ENCODE data around the gene ADAMTS2. TPM values are rescaled to one million over a fixed set of nuclear protein-coding genes. Genes with fewer than 3 reads are reported as not detected.

The ADAMTS2 gene
- polyA plus RNA-seq, 3 donors, result 0.74 to 2.3 TPM; not detected in 1

DNA sequence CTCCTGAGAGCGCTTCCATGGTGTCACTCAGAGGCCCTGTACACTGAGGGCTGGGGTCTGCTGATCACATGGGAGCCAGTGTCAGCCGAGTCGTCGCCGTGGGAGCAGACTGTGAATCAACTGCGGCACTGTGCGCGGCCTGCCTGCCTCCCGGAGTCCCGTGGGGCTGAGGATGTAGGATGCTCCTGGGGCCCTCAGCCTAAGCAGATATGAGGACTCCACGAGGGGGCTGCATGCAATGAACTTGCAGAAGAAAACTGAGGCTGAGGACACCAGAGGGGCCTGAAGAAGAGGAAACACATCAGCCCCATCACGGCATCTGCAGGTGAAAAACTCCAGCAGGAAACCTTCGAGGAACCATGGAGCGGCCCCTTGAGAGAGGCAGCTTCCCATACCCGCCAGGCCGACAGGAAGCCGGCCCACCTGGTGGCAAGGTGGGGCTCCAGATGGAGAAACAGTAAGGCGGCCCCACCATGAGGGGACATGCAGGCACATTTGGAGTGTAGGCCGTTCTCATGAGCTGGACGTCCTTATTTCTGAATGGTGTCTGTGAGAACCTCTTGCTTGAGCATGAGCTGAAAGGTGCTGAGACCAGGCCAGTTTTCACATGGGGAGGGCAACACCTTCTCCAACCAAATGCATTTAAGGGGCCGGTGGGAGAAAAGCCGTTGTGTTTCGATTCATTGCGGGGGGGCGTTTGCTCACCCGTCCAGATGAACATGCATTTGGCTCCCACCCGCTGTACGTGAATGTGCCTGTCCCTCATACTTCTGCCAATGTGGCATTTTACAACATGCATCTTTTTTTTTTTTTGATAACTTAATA is 35.2 kb upstream of the ADAMTS2 start:
- 91% methylated on average over 21 of the region's 28 CpGs for WGBS (ENCODE audit: insufficient coverage)
- no peaks in the 10 kb centered on the region for H3K4me1 ChIP-seq (ENCODE audit: control insufficient read depth in 1 of 2, insufficient read depth in 2 of 2, low read length in 2 of 2)
- no peak for DNase-seq
- no peak overlapping the region for H3K4me2 ChIP-seq (replicated peaks; ENCODE audit: extremely low read depth, low read length, poor library complexity, severe bottlenecking)
- Mint-ChIP-seq H3K27ac (no peak overlapping the region), H3K9me3 (peaks cover 0 to 9% (median 0%) of the 10 kb centered on the region in 7 donors), H3K36me3 (no peaks in the 10 kb centered on the region), H3K4me3 (no peak overlapping the region), H3K27me3 (ENCODE audit: low read depth in 3 of 3) (peaks cover 5 to 7% (median 6%) of the 10 kb centered on the region in 3 donors), H3K4me1 (no peaks in the 10 kb centered on the region)
- TF ChIP-seq, protein P1, sequence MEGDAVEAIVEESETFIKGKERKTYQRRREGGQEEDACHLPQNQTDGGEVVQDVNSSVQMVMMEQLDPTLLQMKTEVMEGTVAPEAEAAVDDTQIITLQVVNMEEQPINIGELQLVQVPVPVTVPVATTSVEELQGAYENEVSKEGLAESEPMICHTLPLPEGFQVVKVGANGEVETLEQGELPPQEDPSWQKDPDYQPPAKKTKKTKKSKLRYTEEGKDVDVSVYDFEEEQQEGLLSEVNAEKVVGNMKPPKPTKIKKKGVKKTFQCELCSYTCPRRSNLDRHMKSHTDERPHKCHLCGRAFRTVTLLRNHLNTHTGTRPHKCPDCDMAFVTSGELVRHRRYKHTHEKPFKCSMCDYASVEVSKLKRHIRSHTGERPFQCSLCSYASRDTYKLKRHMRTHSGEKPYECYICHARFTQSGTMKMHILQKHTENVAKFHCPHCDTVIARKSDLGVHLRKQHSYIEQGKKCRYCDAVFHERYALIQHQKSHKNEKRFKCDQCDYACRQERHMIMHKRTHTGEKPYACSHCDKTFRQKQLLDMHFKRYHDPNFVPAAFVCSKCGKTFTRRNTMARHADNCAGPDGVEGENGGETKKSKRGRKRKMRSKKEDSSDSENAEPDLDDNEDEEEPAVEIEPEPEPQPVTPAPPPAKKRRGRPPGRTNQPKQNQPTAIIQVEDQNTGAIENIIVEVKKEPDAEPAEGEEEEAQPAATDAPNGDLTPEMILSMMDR (IDR thresholded peaks at IDR 0.05), result no peak
- no peaks in the 10 kb centered on the region for H3K79me2 ChIP-seq (ENCODE audit: insufficient read depth, low read length)
- H2AFZ ChIP-seq (ENCODE audit: insufficient read depth, low read depth, low read length, poor library complexity, severe bottlenecking), result no peak overlapping the region
- H3K27ac ChIP-seq (ENCODE audit: low read depth in 1 of 2, low read length in 2 of 2), result no peak overlapping the region
- no peak overlapping the region for H3K9ac ChIP-seq (ENCODE audit: insufficient read depth, low read length, poor library complexity, severe bottlenecking)
- no peaks in the 10 kb centered on the region for H4K20me1 ChIP-seq (ENCODE audit: insufficient read depth, low read length)
- H3K27me3 ChIP-seq (ENCODE audit: control insufficient read depth in 2 of 2, insufficient read depth in 2 of 2, low read length in 2 of 2), result no peaks in the 10 kb centered on the region
- intact Hi-C loops (cut with micrococcal nuclease), result no loop called here
- H3K4me3 ChIP-seq (replicated peaks in 1 of 3; ENCODE audit: low read depth in 2 of 3, low read length in 3 of 3), result no peak overlapping the region
- no peaks in the 10 kb centered on the region for H3K9me3 ChIP-seq (replicated peaks in 1 of 2; ENCODE audit: control insufficient read depth in 1 of 2, insufficient read depth in 1 of 2, low read length in 2 of 2)
- H3K36me3 ChIP-seq (replicated peaks in 1 of 2; ENCODE audit: control insufficient read depth in 1 of 2, insufficient read depth in 2 of 2, low read length in 2 of 2), result no peaks in the 10 kb centered on the region

DNA sequence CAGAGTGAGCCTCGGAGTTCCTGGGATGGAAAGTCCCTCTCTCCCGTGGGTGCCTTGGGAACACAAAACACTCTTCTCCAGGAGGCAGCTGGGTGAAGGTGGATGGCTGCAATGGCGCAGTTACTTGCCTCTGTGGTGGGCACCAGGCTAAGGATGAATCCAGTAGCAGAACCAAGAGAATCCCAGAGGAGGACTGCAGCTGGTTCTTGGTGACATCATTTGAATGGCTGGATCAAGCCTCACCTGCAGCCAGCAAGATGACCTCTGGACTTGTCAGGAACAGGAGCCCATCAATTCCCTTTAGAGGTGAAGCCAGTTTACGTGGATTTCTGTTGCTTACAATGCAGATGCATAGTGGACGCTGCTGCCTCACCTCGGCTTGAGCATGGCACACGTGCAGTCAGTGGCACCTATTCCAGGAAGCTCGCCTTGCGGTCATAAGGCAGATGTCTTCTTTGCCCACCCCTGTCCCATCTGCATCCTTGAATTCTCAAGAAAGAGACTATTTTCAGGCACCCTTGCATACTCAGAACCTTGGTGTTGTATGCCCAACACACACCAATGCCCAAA is 34.1 kb upstream of the ADAMTS2 start:
- Histone ChIP-seq H3K36me3 (replicated peaks in 1 of 2; ENCODE audit: control insufficient read depth in 1 of 2, insufficient read depth in 2 of 2, low read length in 2 of 2) (no peaks in the 10 kb centered on the region), H3K79me2 (ENCODE audit: insufficient read depth, low read length) (no peaks in the 10 kb centered on the region), H3K9me3 (replicated peaks in 1 of 2; ENCODE audit: control insufficient read depth in 1 of 2, insufficient read depth in 1 of 2, low read length in 2 of 2) (no peaks in the 10 kb centered on the region), H4K20me1 (ENCODE audit: insufficient read depth, low read length) (no peaks in the 10 kb centered on the region), H3K4me2 (replicated peaks; ENCODE audit: extremely low read depth, low read length, poor library complexity, severe bottlenecking) (no peak overlapping the region), H3K27ac (ENCODE audit: low read depth in 1 of 2, low read length in 2 of 2) (no peak overlapping the region), H2AFZ (ENCODE audit: insufficient read depth, low read depth, low read length, poor library complexity, severe bottlenecking) (no peak overlapping the region), H3K27me3 (ENCODE audit: control insufficient read depth in 2 of 2, insufficient read depth in 2 of 2, low read length in 2 of 2) (no peaks in the 10 kb centered on the region), H3K4me1 (ENCODE audit: control insufficient read depth in 1 of 2, insufficient read depth in 2 of 2, low read length in 2 of 2) (no peaks in the 10 kb centered on the region), H3K9ac (ENCODE audit: insufficient read depth, low read length, poor library complexity, severe bottlenecking) (no peak overlapping the region), H3K4me3 (replicated peaks in 1 of 3; ENCODE audit: low read depth in 2 of 3, low read length in 3 of 3) (no peak overlapping the region)
- TF ChIP-seq, protein P1 (IDR thresholded peaks at IDR 0.05), result no peak
- DNase-seq, result no peak
- Mint-ChIP-seq H3K27ac (no peak overlapping the region), H3K4me3 (no peak overlapping the region), H3K9me3 (peaks cover 0 to 5% (median 0%) of the 10 kb centered on the region in 7 donors), H3K27me3 (ENCODE audit: low read depth in 3 of 3) (peaks cover 3 to 10% (median 6%) of the 10 kb centered on the region in 3 donors), H3K36me3 (no peaks in the 10 kb centered on the region), H3K4me1 (no peaks in the 10 kb centered on the region)
- WGBS (ENCODE audit: insufficient coverage), result 90% methylated on average over 9 of the region's 9 CpGs
- intact Hi-C loops (cut with micrococcal nuclease), result no loop called here
